GM10266 (cell line): ENCODE measurements around the gene OAT.
A peak's percentile ranks its signal among the peaks of the same experiment; 100 is the strongest.

Source experiments
- DNase-seq: peaks from one replicate; pipeline ENCODE4 v3.0.0; 2012; ENCODE audit errors: extremely low spot score
- TF ChIP-seq, protein P1 (sequence below): IDR thresholded peaks from 2 replicates; pipeline ENCODE4 v1.5.1; 2012; ENCODE audit warnings: mild to moderate bottlenecking, low read depth; ENCODE audit not compliant: control insufficient read depth, insufficient read depth; ENCODE audit errors: missing control alignments

Gene OAT

DNA sequence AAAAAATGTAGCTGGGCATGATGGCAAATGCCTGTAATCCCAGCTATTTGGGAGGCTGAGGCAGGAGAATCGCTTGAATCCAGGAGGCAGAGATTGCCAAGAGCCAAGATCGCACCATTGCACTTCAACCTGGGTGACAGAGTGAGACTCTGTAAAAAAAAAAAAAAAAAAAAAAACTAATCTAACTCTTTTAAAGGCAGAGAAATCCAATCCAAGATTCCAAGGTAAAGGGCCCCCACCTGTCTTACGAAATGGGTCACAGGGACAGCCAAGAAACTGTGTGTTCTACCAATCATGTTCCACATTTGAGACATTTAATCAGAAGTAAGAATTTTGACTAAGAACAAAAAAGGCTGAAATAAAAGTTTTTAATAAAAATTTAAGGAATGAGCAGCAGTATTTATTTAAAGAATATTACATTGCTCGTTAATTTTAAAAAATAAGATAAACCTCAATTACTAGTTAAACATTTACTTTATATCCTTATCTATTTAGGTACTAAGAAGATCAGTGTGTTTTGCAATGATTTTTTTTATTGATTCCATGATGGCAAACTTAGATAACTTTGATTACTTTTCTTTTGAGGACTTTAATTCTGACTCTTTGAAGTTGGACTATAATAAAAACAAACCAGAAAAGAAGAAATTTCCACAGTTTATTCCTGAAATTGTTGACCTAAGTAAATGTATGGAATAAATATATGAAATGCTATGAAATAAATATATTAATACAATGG, 6.7 kb upstream of the OAT start:
- TF ChIP-seq, protein P1, sequence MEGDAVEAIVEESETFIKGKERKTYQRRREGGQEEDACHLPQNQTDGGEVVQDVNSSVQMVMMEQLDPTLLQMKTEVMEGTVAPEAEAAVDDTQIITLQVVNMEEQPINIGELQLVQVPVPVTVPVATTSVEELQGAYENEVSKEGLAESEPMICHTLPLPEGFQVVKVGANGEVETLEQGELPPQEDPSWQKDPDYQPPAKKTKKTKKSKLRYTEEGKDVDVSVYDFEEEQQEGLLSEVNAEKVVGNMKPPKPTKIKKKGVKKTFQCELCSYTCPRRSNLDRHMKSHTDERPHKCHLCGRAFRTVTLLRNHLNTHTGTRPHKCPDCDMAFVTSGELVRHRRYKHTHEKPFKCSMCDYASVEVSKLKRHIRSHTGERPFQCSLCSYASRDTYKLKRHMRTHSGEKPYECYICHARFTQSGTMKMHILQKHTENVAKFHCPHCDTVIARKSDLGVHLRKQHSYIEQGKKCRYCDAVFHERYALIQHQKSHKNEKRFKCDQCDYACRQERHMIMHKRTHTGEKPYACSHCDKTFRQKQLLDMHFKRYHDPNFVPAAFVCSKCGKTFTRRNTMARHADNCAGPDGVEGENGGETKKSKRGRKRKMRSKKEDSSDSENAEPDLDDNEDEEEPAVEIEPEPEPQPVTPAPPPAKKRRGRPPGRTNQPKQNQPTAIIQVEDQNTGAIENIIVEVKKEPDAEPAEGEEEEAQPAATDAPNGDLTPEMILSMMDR = no peak
- DNase-seq = no peak

DNA sequence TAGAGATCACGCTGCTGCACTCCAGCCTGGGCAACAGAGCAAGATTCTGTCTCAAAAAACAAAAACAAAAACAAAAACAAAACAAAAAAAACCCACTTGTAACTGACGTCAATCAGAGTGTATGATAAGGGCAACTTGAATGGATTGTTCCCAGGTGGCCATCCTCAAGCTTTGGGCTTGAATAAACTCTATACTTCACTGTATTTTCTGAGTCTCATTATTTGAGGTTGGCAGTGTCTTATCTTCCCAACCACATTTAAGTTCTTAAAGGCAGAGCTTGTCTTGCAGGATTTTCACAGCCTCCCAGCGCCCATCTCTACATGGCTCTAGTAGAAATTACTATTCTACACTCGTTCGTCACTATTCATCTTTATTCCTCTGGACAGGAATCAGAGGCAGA, 5.1 kb upstream of the OAT start:
- TF ChIP-seq, protein P1 = no peak
- DNase-seq = no peak

- DNase-seq = no peak
- TF ChIP-seq, protein P1 = no peak
These were observed 4.0 kb upstream of the OAT start for GRCh38 chr10:124422742-124423141.

- TF ChIP-seq, protein P1 = no peak
- no peak for DNase-seq
These were observed 1.5 kb upstream of the OAT start for GRCh38 chr10:124420254-124420653.

GRCh38 chr10:124419635-124420034, 912 bp upstream of the OAT start:
- TF ChIP-seq, protein P1 = no peak
- DNase-seq = no peak

- TF ChIP-seq, protein P1 = no peak
- peak; percentile 48 for DNase-seq
These were observed 613 bp downstream of the OAT start for GRCh38 chr10:124417895-124418725.

GRCh38 chr10:124416733-124417132, 2.0 kb downstream of the OAT start:
- TF ChIP-seq, protein P1 = no peak
- DNase-seq = no peak
